ENCODE data around the gene HMCN1.

- TF ChIP-seq CTCF (conservative IDR thresholded peaks at IDR 0.05 in 1 of 2, IDR thresholded peaks at IDR 0.05 in 1 of 2; ENCODE audit: low read depth in 1 of 2, low read length in 2 of 2) (no peak), EZH2 (IDR thresholded peaks at IDR 0.05; ENCODE audit: low read length, missing control alignments) (no peak)
Measured at GRCh38 chr1:185906186-185906585, 172.0 kb downstream of the HMCN1 start.
